ENCODE data around the gene CHAT. TPM values are rescaled to one million over a fixed set of nuclear protein-coding genes. Genes with fewer than 3 reads are reported as not detected.

Gene CHAT
- total and polyA plus RNA-seq, 10 donors = not detected

GRCh38 chr10:49613165-49613881, 514 bp upstream of the CHAT start:
- DNase-seq = peak; percentile 45
- WGBS, 5 donors = 6 to 11% (median 9%) methylated on average over 17 to 23 of the region's 23 CpGs
- TF ChIP-seq POLR2AphosphoS5 (IDR thresholded peaks at IDR 0.05) (no peak), POLR2A (IDR thresholded peaks at IDR 0.05) (no peak)
- TF ChIP-seq, protein P1, sequence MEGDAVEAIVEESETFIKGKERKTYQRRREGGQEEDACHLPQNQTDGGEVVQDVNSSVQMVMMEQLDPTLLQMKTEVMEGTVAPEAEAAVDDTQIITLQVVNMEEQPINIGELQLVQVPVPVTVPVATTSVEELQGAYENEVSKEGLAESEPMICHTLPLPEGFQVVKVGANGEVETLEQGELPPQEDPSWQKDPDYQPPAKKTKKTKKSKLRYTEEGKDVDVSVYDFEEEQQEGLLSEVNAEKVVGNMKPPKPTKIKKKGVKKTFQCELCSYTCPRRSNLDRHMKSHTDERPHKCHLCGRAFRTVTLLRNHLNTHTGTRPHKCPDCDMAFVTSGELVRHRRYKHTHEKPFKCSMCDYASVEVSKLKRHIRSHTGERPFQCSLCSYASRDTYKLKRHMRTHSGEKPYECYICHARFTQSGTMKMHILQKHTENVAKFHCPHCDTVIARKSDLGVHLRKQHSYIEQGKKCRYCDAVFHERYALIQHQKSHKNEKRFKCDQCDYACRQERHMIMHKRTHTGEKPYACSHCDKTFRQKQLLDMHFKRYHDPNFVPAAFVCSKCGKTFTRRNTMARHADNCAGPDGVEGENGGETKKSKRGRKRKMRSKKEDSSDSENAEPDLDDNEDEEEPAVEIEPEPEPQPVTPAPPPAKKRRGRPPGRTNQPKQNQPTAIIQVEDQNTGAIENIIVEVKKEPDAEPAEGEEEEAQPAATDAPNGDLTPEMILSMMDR (IDR thresholded peaks at IDR 0.05 in 8 of 11, conservative IDR thresholded peaks at IDR 0.05 in 3 of 11) = no peak
- intact Hi-C loops (cut with DNase I; ENCODE audit: low total_unique reads) = no loop called here
- H3K27ac ChIP-seq = no peak overlapping the region
- peaks cover 0 to 36% (median 15%) of the 10 kb centered on the region in 6 donors for H3K4me1 ChIP-seq
- H3K36me3 ChIP-seq = no peaks in the 10 kb centered on the region
- no peak overlapping the region for H3K4me3 ChIP-seq
- H3K27me3 ChIP-seq (replicated peaks in 1 of 7) = peaks cover 2 to 100% (median 81%) of the 10 kb centered on the region in 7 donors
- H3K9me3 ChIP-seq = peaks cover 0 to 18% (median 0%) of the 10 kb centered on the region in 8 donors

DNA sequence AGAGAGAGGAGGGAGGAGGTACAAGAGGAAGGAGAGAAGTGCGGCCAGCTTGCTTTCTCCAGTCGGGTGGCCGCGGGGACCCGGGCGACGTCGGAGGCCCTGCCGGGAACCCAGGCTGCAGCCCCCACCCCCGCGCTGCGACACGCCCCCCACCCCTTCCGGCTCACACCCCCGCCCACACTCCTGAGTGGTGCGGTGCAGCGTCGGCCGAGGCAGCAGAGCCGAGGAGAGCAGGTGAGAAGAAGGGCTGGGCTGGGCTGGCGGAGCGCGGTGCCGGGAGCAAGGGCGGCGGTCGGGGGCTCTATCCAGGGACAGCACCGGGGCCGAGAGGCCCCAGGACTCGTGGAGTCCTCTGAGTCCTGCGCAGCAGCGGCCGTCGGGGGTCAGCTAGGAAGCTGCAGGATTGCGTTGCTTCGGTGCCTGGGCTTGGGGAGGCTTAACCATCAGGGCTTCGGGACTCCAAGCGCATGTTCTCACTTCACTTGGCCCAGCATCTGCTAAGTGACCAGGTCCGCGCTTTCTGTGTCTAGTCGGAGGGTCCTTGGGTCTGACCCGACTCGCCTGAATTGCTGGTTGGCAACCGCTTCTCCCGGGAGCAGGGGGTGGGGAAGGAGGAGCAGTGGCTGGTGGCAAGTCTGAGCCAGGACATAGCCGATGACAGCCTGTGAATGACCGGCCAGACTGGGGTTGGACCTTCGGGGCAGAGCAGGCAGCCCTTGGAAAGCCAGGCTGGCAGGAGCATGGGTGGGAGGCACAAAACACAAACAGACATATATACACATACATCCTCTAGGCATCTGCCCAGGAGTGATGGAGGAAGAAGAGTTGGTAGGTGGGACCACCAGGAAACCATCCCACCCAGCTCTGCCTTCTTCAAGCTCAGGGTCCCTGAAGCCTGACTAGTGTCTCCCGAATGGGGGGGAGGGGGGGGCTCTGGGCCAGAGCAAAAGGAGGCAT, 683 bp downstream of the CHAT start:
- H3K36me3 ChIP-seq = no peaks in the 10 kb centered on the region
- WGBS, 5 donors = 6 to 10% (median 9%) methylated on average over 38 to 49 of the region's 49 CpGs
- peak; percentile 61 for DNase-seq
- intact Hi-C loops (cut with DNase I; ENCODE audit: low total_unique reads) = no loop called here
- H3K4me3 ChIP-seq = no peak overlapping the region
- peaks cover 2 to 100% (median 69%) of the 10 kb centered on the region in 7 donors for H3K27me3 ChIP-seq (replicated peaks in 1 of 7)
- H3K27ac ChIP-seq = no peak overlapping the region
- peaks cover 0 to 18% (median 0%) of the 10 kb centered on the region in 8 donors for H3K9me3 ChIP-seq
- H3K4me1 ChIP-seq = peaks cover 0 to 32% (median 15%) of the 10 kb centered on the region in 6 donors
- TF ChIP-seq, protein P1 (IDR thresholded peaks at IDR 0.05 in 8 of 11, conservative IDR thresholded peaks at IDR 0.05 in 3 of 11) = no peak
- no peak for TF ChIP-seq POLR2A (IDR thresholded peaks at IDR 0.05)
- no peak for TF ChIP-seq POLR2AphosphoS5 (IDR thresholded peaks at IDR 0.05)

GRCh38 chr10:49615213-49615612, 1.4 kb downstream of the CHAT start:
- peak; percentile 49 for DNase-seq
- H3K27me3 ChIP-seq (replicated peaks in 1 of 7) = peaks cover 2 to 100% (median 62%) of the 10 kb centered on the region in 7 donors
- intact Hi-C loops (cut with DNase I; ENCODE audit: low total_unique reads) = no loop called here
- TF ChIP-seq, protein P1 (IDR thresholded peaks at IDR 0.05 in 8 of 11, conservative IDR thresholded peaks at IDR 0.05 in 3 of 11) = no peak
- TF ChIP-seq POLR2AphosphoS5 (IDR thresholded peaks at IDR 0.05) = no peak
- no peak for TF ChIP-seq POLR2A (IDR thresholded peaks at IDR 0.05)
- H3K36me3 ChIP-seq = no peaks in the 10 kb centered on the region
- no peak overlapping the region for H3K27ac ChIP-seq
- 65 to 80% (median 70%) methylated on average over 3 to 5 of the region's 5 CpGs for WGBS, 5 donors
- no peak overlapping the region for H3K4me3 ChIP-seq
- peaks cover 0 to 25% (median 10%) of the 10 kb centered on the region in 6 donors for H3K4me1 ChIP-seq
- H3K9me3 ChIP-seq = peaks cover 0 to 18% (median 0%) of the 10 kb centered on the region in 8 donors

All from spleen (tissue), 11 donors.